Endothelial cell of umbilical vein (primary cell): ENCODE results near the gene MRPL58. TPM values are rescaled to one million over a fixed set of nuclear protein-coding genes. Genes with fewer than 3 reads are reported as not detected.

ENCODE experiments used
- BruUV-seq: library from RNA; stranded (reverse); fragments of 400-500 nt; replicated peaks from 2 replicates; lab custom pipeline; 2021; lab: Mats Ljungman, UMichigan
- CTCF ChIA-PET: fragments of 300-600, 350-600 bp; sonication (Branson Sonifier 250); formaldehyde crosslinking; loops from one replicate; lab custom pipeline; 2021; ENCODE audit warnings: antibody characterized with exemption, inconsistent platforms; lab: Charles Lee
- POLR2A ChIA-PET: fragments of 300-600, 350-600 bp; sonication (Branson Sonifier 250); formaldehyde crosslinking; loops from one replicate; lab custom pipeline; 2021; ENCODE audit warnings: antibody characterized with exemption, inconsistent platforms; lab: Charles Lee
- DNase-seq: peaks from one replicate; pipeline ENCODE4 v3.0.0-alpha.2; 2011; ENCODE audit warnings: low read depth, low spot score
- FAIRE-seq: peaks from 2 replicates; lab custom pipeline; 2011; peaks lifted over from hg19 to GRCh38; lab: Jason Lieb, UNC
- H2AFZ ChIP-seq: 2 replicates; pipeline ENCODE4 v1.6.0; 2012; ENCODE audit warnings: low read depth, low read length, control low read depth, inconsistent platforms
- H3K27ac ChIP-seq: 2 replicates; pipeline ENCODE4 v1.5.1; 2011; ENCODE audit warnings: low read depth, mild to moderate bottlenecking, control low read depth, low read length, moderate library complexity; ENCODE audit not compliant: insufficient read depth
- H3K27me3 ChIP-seq, 2 experiments: 2 replicates each; pipeline versions ENCODE4 v1.6.0 to v1.6.1; 2011; ENCODE audit warnings: low read length in 2 of 2, mixed read lengths in 1 of 2; ENCODE audit not compliant: control insufficient read depth in 2 of 2, insufficient read depth in 2 of 2
- H3K36me3 ChIP-seq, 2 experiments: 2 replicates in 1 of 2; 3 replicates in 1 of 2; pipeline ENCODE4 v1.5.1; 2011; ENCODE audit warnings: low read length in 2 of 2, mild to moderate bottlenecking in 1 of 2, moderate library complexity in 1 of 2; ENCODE audit not compliant: control insufficient read depth in 2 of 2, insufficient read depth in 2 of 2; ENCODE audit errors: extremely low read depth in 1 of 2
- H3K4me1 ChIP-seq: 3 replicates; pipeline ENCODE4 v1.5.1; 2011; ENCODE audit warnings: mild to moderate bottlenecking, low read length; ENCODE audit not compliant: control insufficient read depth, insufficient read depth; ENCODE audit errors: extremely low read depth
- H3K4me2 ChIP-seq: 2 replicates; pipeline ENCODE4 v1.6.1; 2011; ENCODE audit warnings: low read length, control low read depth, mixed read lengths; ENCODE audit not compliant: insufficient read depth
- H3K4me3 ChIP-seq, 3 experiments: fragments of 200-600 bp in 1 of 3; sonication (generic), shearing (Covaris generic) in 1 of 3; replicated peaks in 1 of 3; 2 replicates each; pipeline ENCODE4 v1.5.1; 2011 to 2016; ENCODE audit warnings: control low read depth in 3 of 3, low read length in 3 of 3, mild to moderate bottlenecking in 2 of 3, inconsistent platforms in 1 of 3, low read depth in 1 of 3, moderate library complexity in 1 of 3; ENCODE audit not compliant: insufficient read depth in 1 of 3
- H3K79me2 ChIP-seq: 2 replicates; pipeline ENCODE4 v1.6.0; 2012; ENCODE audit warnings: low read length, inconsistent platforms; ENCODE audit not compliant: control insufficient read depth, insufficient read depth
- H3K9ac ChIP-seq: replicated peaks from 2 replicates; pipeline ENCODE3; 2011; ENCODE audit warnings: low read length, control low read depth; ENCODE audit not compliant: insufficient read depth; ENCODE audit errors: extremely low read depth
- H3K9me1 ChIP-seq: replicated peaks from 3 replicates; pipeline ENCODE4 v1.6.0; 2011; ENCODE audit warnings: mild to moderate bottlenecking, low read length; ENCODE audit not compliant: control insufficient read depth, insufficient read depth; ENCODE audit errors: extremely low read depth
- H3K9me3 ChIP-seq: replicated peaks from 2 replicates; pipeline ENCODE4 v1.5.1; 2012; ENCODE audit warnings: low read length, inconsistent platforms; ENCODE audit not compliant: control insufficient read depth, insufficient read depth
- H4K20me1 ChIP-seq: replicated peaks from 2 replicates; pipeline ENCODE3; 2011; ENCODE audit warnings: mild to moderate bottlenecking, low read length; ENCODE audit not compliant: control insufficient read depth, insufficient read depth; ENCODE audit errors: extremely low read depth
- EZH2 ChIP-seq: IDR thresholded peaks from 2 replicates; pipeline ENCODE4 v1.6.1; 2012; ENCODE audit warnings: borderline replicate concordance, low read depth, mild to moderate bottlenecking, moderate library complexity, low read length, inconsistent platforms; ENCODE audit not compliant: severe bottlenecking
- FOS ChIP-seq: IDR thresholded peaks from 2 replicates; pipeline ENCODE4 v1.6.1; 2011; ENCODE audit warnings: mild to moderate bottlenecking, low read length, moderate library complexity, borderline replicate concordance; ENCODE audit not compliant: insufficient read depth
- GATA2 ChIP-seq: IDR thresholded peaks from 2 replicates; pipeline ENCODE4 v1.7.0; 2011; ENCODE audit warnings: low read depth, mild to moderate bottlenecking, moderate library complexity, mixed read lengths, low read length; ENCODE audit not compliant: insufficient read length, insufficient read depth
- JUN ChIP-seq: IDR thresholded peaks from 2 replicates; pipeline ENCODE4 v1.6.1; 2011; ENCODE audit warnings: borderline replicate concordance, low read depth; ENCODE audit not compliant: insufficient read length, insufficient read depth
- MYC ChIP-seq: IDR thresholded peaks from one replicate; pipeline ENCODE4 v1.6.1; 2011; ENCODE audit warnings: mild to moderate bottlenecking, low read depth, low read length
- POLR2A ChIP-seq: IDR thresholded peaks from 2 replicates; pipeline ENCODE4 v1.6.1; 2012; ENCODE audit warnings: low read depth, mild to moderate bottlenecking, control low read depth, low read length
- POLR2AphosphoS5 ChIP-seq: IDR thresholded peaks from 2 replicates; pipeline ENCODE4 v1.6.1; 2012; ENCODE audit warnings: low read depth, mild to moderate bottlenecking, control low read depth, low read length, moderate library complexity; ENCODE audit not compliant: insufficient read depth
- dilution Hi-C: fragments of 300-500 bp; cut with MboI; formaldehyde crosslinking; loops from one replicate; pipeline ENCODE4 v1.15.0; 2019; ENCODE audit warnings: low sequenced_read_pairs; ENCODE audit not compliant: extremely low pct_ligation_motif_present
- intact Hi-C: fragments of 100-400 bp; cut with micrococcal nuclease; formaldehyde crosslinking; loops from one replicate; pipeline ENCODE4 v1.10.0; 2022
- polyA plus RNA-seq, 4 experiments: library from polyadenylated mRNA; depleted of rRNA in 3 of 4; stranded (reverse) in 3 of 4; unstranded in 1 of 4; fragments of >200 nt; gene quantifications; 2 replicates each; pipeline versions ENCODE4 v1.2.1 to v1.2.3, GENCODE V29; 2011 to 2012; ENCODE audit warnings: missing spikeins in 1 of 4
- total RNA-seq: library from RNA; stranded (reverse); gene quantifications from 2 replicates; pipeline ENCODE4 v1.2.3, GENCODE V29; 2021
- TF ChIP-seq, protein P1 (sequence below), 2 donors: IDR thresholded peaks; 1 replicate in 1 of 2; 2 replicates in 1 of 2; pipeline ENCODE4 v1.5.1; 2011; ENCODE audit warnings: low read length in 2 of 2, mild to moderate bottlenecking in 2 of 2, moderate library complexity in 2 of 2, control low read depth in 1 of 2, inconsistent platforms in 1 of 2, low read depth in 1 of 2; ENCODE audit not compliant: insufficient read depth in 1 of 2; ENCODE audit errors: extremely low read depth in 1 of 2
- TF ChIP-seq, protein P2 (sequence below): IDR thresholded peaks from 2 replicates; pipeline ENCODE4 v1.6.1; 2011; ENCODE audit not compliant: insufficient read depth, insufficient read length

The MRPL58 gene
- total and polyA plus RNA-seq, 2 donors (not counting 3 experiments of a cell fraction or from before 2014, with no cell fraction given): 38.0 to 43.7 TPM

DNA sequence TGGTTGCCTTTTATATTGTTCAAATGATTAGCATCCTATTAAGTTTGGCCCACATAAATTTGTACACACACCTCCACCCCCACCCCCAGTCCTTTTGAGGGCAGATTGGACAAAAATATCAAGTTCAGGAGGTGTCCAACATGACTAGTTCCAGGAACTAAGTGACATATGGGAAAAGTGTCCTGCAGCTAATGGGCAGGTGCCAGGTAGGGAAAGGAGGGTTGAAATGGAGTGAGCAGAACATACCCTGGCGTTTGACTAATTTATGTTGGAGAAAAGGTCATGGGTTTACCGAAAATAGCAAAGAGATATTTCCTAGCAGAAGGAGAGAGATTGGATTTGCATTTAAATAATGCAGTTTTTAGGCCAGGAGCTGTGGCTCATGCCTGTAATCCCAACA, 39.5 kb downstream of the MRPL58 start:
- Histone ChIP-seq H3K9me1 (no peaks in the 10 kb centered on the region), H3K4me3 (no peak overlapping the region), H3K79me2 (peaks cover 8% of the 10 kb centered on the region), H3K36me3 (peaks cover 6 to 10% of the 10 kb centered on the region in 2 experiments), H3K9ac (no peak overlapping the region), H3K4me2 (no peak overlapping the region), H4K20me1 (no peaks in the 10 kb centered on the region), H3K27me3 (no peaks in the 10 kb centered on the region), H3K4me1 (peaks cover 13% of the 10 kb centered on the region), H2AFZ (no peak overlapping the region), H3K9me3 (no peaks in the 10 kb centered on the region), H3K27ac (no peak overlapping the region)
- DNase-seq (no peak), FAIRE-seq (no peak)
- intact Hi-C loops: no loop called here
- BruUV-seq: no TSS peak
- TF ChIP-seq, protein P1, sequence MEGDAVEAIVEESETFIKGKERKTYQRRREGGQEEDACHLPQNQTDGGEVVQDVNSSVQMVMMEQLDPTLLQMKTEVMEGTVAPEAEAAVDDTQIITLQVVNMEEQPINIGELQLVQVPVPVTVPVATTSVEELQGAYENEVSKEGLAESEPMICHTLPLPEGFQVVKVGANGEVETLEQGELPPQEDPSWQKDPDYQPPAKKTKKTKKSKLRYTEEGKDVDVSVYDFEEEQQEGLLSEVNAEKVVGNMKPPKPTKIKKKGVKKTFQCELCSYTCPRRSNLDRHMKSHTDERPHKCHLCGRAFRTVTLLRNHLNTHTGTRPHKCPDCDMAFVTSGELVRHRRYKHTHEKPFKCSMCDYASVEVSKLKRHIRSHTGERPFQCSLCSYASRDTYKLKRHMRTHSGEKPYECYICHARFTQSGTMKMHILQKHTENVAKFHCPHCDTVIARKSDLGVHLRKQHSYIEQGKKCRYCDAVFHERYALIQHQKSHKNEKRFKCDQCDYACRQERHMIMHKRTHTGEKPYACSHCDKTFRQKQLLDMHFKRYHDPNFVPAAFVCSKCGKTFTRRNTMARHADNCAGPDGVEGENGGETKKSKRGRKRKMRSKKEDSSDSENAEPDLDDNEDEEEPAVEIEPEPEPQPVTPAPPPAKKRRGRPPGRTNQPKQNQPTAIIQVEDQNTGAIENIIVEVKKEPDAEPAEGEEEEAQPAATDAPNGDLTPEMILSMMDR (IDR thresholded peaks at IDR 0.05; ENCODE audit: extremely low read depth in 1 of 2, insufficient read depth in 1 of 2, low read depth in 1 of 2, low read length in 2 of 2): no peak
- TF ChIP-seq GATA2 (no peak), POLR2AphosphoS5 (no peak), MYC (no peak), POLR2A (no peak), JUN (no peak), EZH2 (no peak), FOS (no peak)
- TF ChIP-seq, protein P2, sequence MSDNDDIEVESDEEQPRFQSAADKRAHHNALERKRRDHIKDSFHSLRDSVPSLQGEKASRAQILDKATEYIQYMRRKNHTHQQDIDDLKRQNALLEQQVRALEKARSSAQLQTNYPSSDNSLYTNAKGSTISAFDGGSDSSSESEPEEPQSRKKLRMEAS: no peak
- ChIA-PET CTCF (no interaction called here), POLR2A (no interaction called here)
- dilution Hi-C loops: no loop called here
